Kidney (tissue), 14 donors: ENCODE results near the gene DHRS13. TPM values are rescaled to one million over a fixed set of nuclear protein-coding genes. Genes with fewer than 3 reads are reported as not detected.
A peak's percentile ranks its signal among the peaks of the same experiment; 100 is the strongest.

Source experiments
- DNase-seq, 5 donors: peaks; one replicate each; pipeline ENCODE4 v3.0.0-alpha.2; 2013 to 2020
- FAIRE-seq: peaks from 2 replicates; lab custom pipeline; 2012; peaks lifted over from hg19 to GRCh38; lab: Jason Lieb, UNC
- H3K27ac ChIP-seq, 2 donors: one replicate each; pipeline ENCODE4 v1.7.0; 2013; ENCODE audit warnings: low read depth in 2 of 2, low read length in 2 of 2, inconsistent platforms in 1 of 2
- H3K27me3 ChIP-seq: one replicate; pipeline ENCODE4 v1.7.1; 2013; ENCODE audit warnings: low read length, inconsistent platforms; ENCODE audit not compliant: control insufficient read depth, insufficient read depth
- H3K36me3 ChIP-seq, 3 donors: one replicate each; pipeline versions ENCODE4 v1.7.0 to v1.7.1; 2013; ENCODE audit warnings: low read length in 3 of 3, control low read depth in 1 of 3, inconsistent platforms in 1 of 3; ENCODE audit not compliant: insufficient read depth in 3 of 3, control insufficient read depth in 2 of 3
- H3K4me1 ChIP-seq, 3 donors: one replicate each; pipeline versions ENCODE4 v1.7.0 to v1.7.1; 2013; ENCODE audit warnings: low read length in 3 of 3, inconsistent platforms in 1 of 3, low read depth in 1 of 3; ENCODE audit not compliant: control insufficient read depth in 2 of 3, insufficient read depth in 2 of 3
- H3K4me3 ChIP-seq, 3 donors: one replicate each; pipeline versions ENCODE4 v1.7.0 to v1.8.1; 2013; ENCODE audit warnings: low read length in 3 of 3, control low read depth in 1 of 3, inconsistent platforms in 1 of 3
- H3K9ac ChIP-seq, 3 donors: one replicate each; pipeline versions ENCODE4 v1.7.0 to v1.7.1; 2013; ENCODE audit warnings: low read length in 3 of 3, control low read depth in 1 of 3, inconsistent platforms in 1 of 3
- H3K9me3 ChIP-seq, 3 donors: one replicate each; pipeline versions ENCODE4 v1.7.0 to v1.7.1; 2013; ENCODE audit warnings: low read length in 3 of 3, control low read depth in 1 of 3, inconsistent platforms in 1 of 3; ENCODE audit not compliant: control insufficient read depth in 2 of 3, insufficient read depth in 1 of 3
- intact Hi-C: fragments of 100-400 bp; cut with DNase I; formaldehyde crosslinking; loops from one replicate; pipeline ENCODE4 v1.11.1; 2022
- polyA plus RNA-seq: library from polyadenylated mRNA; stranded (reverse); fragments of 350-450 nt; fragmentation: Illumina TruSeq; extraction: RNeasy Lipid Tissue Mini Kit (QIAGEN cat#74804); gene quantifications from one replicate; pipeline ENCODE4 v1.2.3, GENCODE V29; 2014; ENCODE audit warnings: low read depth, low replicate concordance; ENCODE audit not compliant: insufficient read depth
- total RNA-seq: library from RNA; stranded (reverse); fragmentation: NEBNext Ultra II Directional; extraction: Animal tissue kit (Norgen Biotek cat#: 25700); gene quantifications from one replicate; pipeline ENCODE4 v1.2.1, GENCODE V29; 2021
- TF ChIP-seq, protein P1 (sequence below): IDR thresholded peaks from 3 replicates; pipeline ENCODE4 v1.5.1; 2012; ENCODE audit warnings: mild to moderate bottlenecking, moderate library complexity, borderline replicate concordance; ENCODE audit not compliant: insufficient read depth; ENCODE audit errors: extremely low read depth
- donor health status: control.
- donor health status: control.
- donor health status: control.
- donor health status: control.
- donor health status: control.
- donor health status: DM: yes; HTN: yes; CAD: no.
- donor health status: Normal renal cell carcinoma (clear cell type).

Gene DHRS13
- total and polyA plus RNA-seq, 2 donors from 2014 or later: 21.6 to 29.5 TPM

GRCh38 chr17:28925912-28926365 is 23.1 kb upstream of the DHRS13 start:
- Histone ChIP-seq H3K9me3 (no peaks in the 10 kb centered on the region), H3K36me3 (peaks cover 2 to 16% (median 15%) of the 10 kb centered on the region in 3 donors), H3K4me3 (no peak overlapping the region), H3K4me1 (peaks cover 0 to 8% (median 4%) of the 10 kb centered on the region in 3 donors), H3K27me3 (no peaks in the 10 kb centered on the region), H3K27ac (peak overlapping the region; percentile 29 to 83), H3K9ac (no peak overlapping the region)
- intact Hi-C loops: no loop called here
- DNase-seq: peak in 1 of 5 donors; percentile 37
- TF ChIP-seq, protein P1, sequence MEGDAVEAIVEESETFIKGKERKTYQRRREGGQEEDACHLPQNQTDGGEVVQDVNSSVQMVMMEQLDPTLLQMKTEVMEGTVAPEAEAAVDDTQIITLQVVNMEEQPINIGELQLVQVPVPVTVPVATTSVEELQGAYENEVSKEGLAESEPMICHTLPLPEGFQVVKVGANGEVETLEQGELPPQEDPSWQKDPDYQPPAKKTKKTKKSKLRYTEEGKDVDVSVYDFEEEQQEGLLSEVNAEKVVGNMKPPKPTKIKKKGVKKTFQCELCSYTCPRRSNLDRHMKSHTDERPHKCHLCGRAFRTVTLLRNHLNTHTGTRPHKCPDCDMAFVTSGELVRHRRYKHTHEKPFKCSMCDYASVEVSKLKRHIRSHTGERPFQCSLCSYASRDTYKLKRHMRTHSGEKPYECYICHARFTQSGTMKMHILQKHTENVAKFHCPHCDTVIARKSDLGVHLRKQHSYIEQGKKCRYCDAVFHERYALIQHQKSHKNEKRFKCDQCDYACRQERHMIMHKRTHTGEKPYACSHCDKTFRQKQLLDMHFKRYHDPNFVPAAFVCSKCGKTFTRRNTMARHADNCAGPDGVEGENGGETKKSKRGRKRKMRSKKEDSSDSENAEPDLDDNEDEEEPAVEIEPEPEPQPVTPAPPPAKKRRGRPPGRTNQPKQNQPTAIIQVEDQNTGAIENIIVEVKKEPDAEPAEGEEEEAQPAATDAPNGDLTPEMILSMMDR: no peak
- FAIRE-seq: no peak

- FAIRE-seq (no peak), DNase-seq (no peak)
- no peak overlapping the region for H3K4me3 ChIP-seq
- no peaks in the 10 kb centered on the region for H3K9me3 ChIP-seq
- no peak overlapping the region for H3K9ac ChIP-seq
- no peak overlapping the region for H3K27ac ChIP-seq
- peaks cover 23 to 62% (median 46%) of the 10 kb centered on the region in 3 donors for H3K36me3 ChIP-seq
- H3K27me3 ChIP-seq: no peaks in the 10 kb centered on the region
- no peaks in the 10 kb centered on the region for H3K4me1 ChIP-seq
- intact Hi-C loops: no loop called here
- TF ChIP-seq, protein P1: no peak
Measured at GRCh38 chr17:28920201-28920600, 17.3 kb upstream of the DHRS13 start.

DNA sequence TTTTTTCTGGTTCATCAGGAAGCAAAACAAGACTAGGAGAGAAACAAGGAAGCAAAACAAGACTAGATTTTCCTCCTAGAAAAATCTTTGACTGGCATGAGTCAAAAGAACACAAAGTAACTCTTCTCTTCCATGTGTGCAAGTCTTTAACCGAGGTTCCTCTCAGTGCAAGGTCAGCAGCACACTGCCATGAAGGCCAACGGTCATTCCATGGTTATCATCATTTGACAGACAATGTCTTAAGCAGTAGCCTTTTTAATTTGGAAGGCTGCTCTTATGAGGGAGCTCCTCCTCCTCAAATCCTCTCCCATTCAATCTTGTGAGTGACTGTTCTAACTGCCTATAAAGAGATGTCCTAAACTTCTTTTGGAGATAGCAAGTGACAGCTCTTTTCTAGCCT is 15.4 kb upstream of the DHRS13 start:
- Histone ChIP-seq H3K36me3 (peaks cover 26 to 78% (median 47%) of the 10 kb centered on the region in 3 donors), H3K4me3 (no peak overlapping the region), H3K27ac (no peak overlapping the region), H3K27me3 (no peaks in the 10 kb centered on the region), H3K9ac (no peak overlapping the region), H3K9me3 (no peaks in the 10 kb centered on the region), H3K4me1 (no peaks in the 10 kb centered on the region)
- DNase-seq (no peak), FAIRE-seq (no peak)
- TF ChIP-seq, protein P1: no peak
- intact Hi-C loops: loop anchor here (5.0 kb wide), 1 partner anchor 156 kb away; no protein-coding TSS in a partner anchor

DNA sequence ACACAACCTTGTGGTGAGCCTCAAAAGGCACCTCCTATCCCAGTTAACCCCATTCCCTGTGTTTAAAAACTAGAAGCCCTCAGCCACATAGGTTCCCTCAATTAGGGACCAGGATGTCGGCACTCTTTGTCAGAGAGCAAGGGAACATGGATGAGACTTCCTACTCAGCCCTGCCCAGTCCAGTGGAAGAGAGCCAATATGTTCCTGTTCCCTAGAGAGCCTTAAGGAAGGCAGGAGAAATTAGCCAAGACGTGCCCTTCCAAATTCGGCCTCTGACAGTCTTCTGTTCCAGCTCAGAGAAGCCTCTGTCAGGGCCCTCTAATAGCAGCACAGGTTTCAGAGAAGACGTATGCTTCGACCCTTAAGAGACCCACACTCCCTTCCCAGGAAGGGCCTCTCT is 14.6 kb upstream of the DHRS13 start:
- Histone ChIP-seq H3K27ac (peak overlapping the region in 1 of 2 donors; percentile 13), H3K27me3 (no peaks in the 10 kb centered on the region), H3K4me1 (no peaks in the 10 kb centered on the region), H3K4me3 (no peak overlapping the region), H3K36me3 (peaks cover 26 to 85% (median 47%) of the 10 kb centered on the region in 3 donors), H3K9me3 (no peaks in the 10 kb centered on the region), H3K9ac (no peak overlapping the region)
- no peak for FAIRE-seq
- intact Hi-C loops: loop anchor here (5.0 kb wide), 1 partner anchor 155 kb away; no protein-coding TSS in a partner anchor
- DNase-seq: no peak
- TF ChIP-seq, protein P1: no peak
